HepG2 (cell line): ENCODE results near the gene CAD. TPM values are rescaled to one million over a fixed set of nuclear protein-coding genes. Genes with fewer than 3 reads are reported as not detected.
A peak's percentile ranks its signal among the peaks of the same experiment; 100 is the strongest.

Experiments used
- GMEB2 ChIP-seq: IDR thresholded peaks from 2 replicates; pipeline ENCODE4 v1.6.1; 2016; ENCODE audit warnings: missing biosample characterization, missing genetic modification reagents, low read depth
- IRF2 ChIP-seq: IDR thresholded peaks from 2 replicates; pipeline ENCODE4 v1.6.1; 2018; ENCODE audit warnings: missing genetic modification reagents, missing compliant biosample characterization
- SMAD1 ChIP-seq: sonication (generic); formaldehyde crosslinking; IDR thresholded peaks from 2 replicates; pipeline ENCODE4 v1.4.0; 2020; ENCODE audit warnings: missing genetic modification reagents, low read depth, mild to moderate bottlenecking, borderline replicate concordance
- SMAD3 ChIP-seq: sonication (generic); formaldehyde crosslinking; IDR thresholded peaks from 2 replicates; pipeline ENCODE4 v1.4.0; 2020; ENCODE audit warnings: missing genetic modification reagents
- TMF1 ChIP-seq: sonication (generic); formaldehyde crosslinking; IDR thresholded peaks from 2 replicates; pipeline ENCODE4 v1.8.1; 2022; ENCODE audit warnings: low read depth, missing genetic modification reagents
- ZBTB46 ChIP-seq: sonication (generic); formaldehyde crosslinking; IDR thresholded peaks from 2 replicates; pipeline ENCODE4 v1.4.0; 2020; ENCODE audit warnings: mild to moderate bottlenecking, missing genetic modification reagents, borderline replicate concordance
- ZNF260 ChIP-seq: sonication (generic); formaldehyde crosslinking; IDR thresholded peaks from 2 replicates; pipeline ENCODE4 v1.4.0; 2020; ENCODE audit warnings: missing genetic modification reagents, low read depth, mild to moderate bottlenecking, borderline replicate concordance
- ZNF331 ChIP-seq: sonication (generic); formaldehyde crosslinking; IDR thresholded peaks from 2 replicates; pipeline ENCODE4 v1.4.0; 2020; ENCODE audit warnings: missing genetic modification reagents
- ZNF501 ChIP-seq: sonication (generic); formaldehyde crosslinking; IDR thresholded peaks from 2 replicates; pipeline ENCODE4 v1.5.1; 2020; ENCODE audit warnings: mild to moderate bottlenecking, moderate library complexity, missing genetic modification reagents
- ZNF549 ChIP-seq: sonication (generic); formaldehyde crosslinking; IDR thresholded peaks from 2 replicates; pipeline ENCODE4 v1.5.0; 2020; ENCODE audit warnings: missing genetic modification reagents
- ZNF574 ChIP-seq: sonication (generic); formaldehyde crosslinking; IDR thresholded peaks from 2 replicates; pipeline ENCODE4 v1.4.0; 2020; ENCODE audit warnings: missing genetic modification reagents
- ZNF784 ChIP-seq: sonication (generic); formaldehyde crosslinking; IDR thresholded peaks from 2 replicates; pipeline ENCODE4 v1.5.1; 2020; ENCODE audit warnings: missing genetic modification reagents, mild to moderate bottlenecking, borderline replicate concordance
- polyA plus RNA-seq, 8 experiments: library from polyadenylated mRNA; depleted of rRNA in 3 of 8; stranded (reverse) in 7 of 8; unstranded in 1 of 8; fragments of >200 nt; fragmentation: Illumina TruSeq in 4 of 8; extraction: Trizol in 4 of 8; gene quantifications; 2 replicates each; pipeline versions ENCODE4 v1.2.1 to v1.2.3, GENCODE V29; 2011 to 2016; ENCODE audit warnings: low read depth in 4 of 8, missing spikeins in 1 of 8, mixed read lengths in 1 of 8; ENCODE audit not compliant: insufficient read depth in 1 of 8
- total RNA-seq, 5 experiments: library from RNA; depleted of rRNA; stranded (reverse); fragments of >200 nt; fragmentation: Illumina TruSeq; extraction: Trizol; gene quantifications; 2 replicates each; pipeline ENCODE4 v1.2.3, GENCODE V29; 2016; ENCODE audit warnings: low read depth in 1 of 5
- TF ChIP-seq, protein P1 (sequence below): sonication (generic); formaldehyde crosslinking; IDR thresholded peaks from 2 replicates; pipeline ENCODE4 v1.9.0; 2021; ENCODE audit warnings: missing genetic modification reagents, mild to moderate bottlenecking, borderline replicate concordance
- TF ChIP-seq, protein P2 (sequence below): sonication (generic); formaldehyde crosslinking; IDR thresholded peaks from 2 replicates; pipeline ENCODE4 v1.5.1; 2020; ENCODE audit warnings: missing genetic modification reagents, mild to moderate bottlenecking, borderline replicate concordance

CAD gene
- total and polyA plus RNA-seq, 2 of the 13 experiments (the other 11 are each of a cell fraction or from before 2014, with no cell fraction given): 21.7 to 37.0 TPM

DNA sequence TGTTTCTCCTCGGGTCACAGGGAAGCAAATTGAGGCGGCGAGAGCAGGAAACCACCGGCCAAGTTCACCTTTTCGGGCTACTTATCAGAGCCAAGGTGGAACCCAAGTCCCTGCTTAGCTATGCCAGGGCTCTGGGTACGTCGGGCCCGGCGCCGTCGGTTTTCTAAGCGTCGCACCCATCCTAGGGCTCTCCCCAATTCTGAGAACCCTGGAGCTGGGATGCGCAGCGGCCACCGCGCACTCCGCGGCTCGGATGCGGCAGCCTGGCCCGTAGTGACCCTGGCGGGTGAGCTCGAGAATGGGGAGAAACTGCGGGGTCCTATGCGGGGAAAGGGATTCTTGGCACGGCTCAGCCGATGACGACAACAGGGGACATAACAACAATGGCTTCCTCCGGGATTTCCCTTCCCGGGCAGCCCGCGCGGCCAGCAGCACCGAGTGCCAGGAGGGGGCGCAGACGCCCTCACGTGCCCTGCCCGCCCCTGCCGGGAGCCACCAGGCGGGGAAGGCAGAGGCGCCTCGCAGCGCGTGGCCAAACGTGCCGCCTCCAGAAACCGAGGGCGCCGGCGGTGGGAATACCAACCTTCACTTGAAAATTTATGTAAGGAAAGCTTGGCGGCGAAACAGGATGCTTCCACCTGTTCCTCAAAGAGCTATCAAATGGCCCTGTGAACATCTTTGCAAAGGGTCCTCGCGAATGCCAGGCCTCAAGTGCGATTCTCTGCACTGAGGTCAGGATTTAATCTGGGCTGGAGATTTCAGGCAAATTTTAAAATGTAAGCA lies 47.8 kb downstream of the CAD start (continued):
- peak; percentile 90 for TF ChIP-seq ZNF331 (CRISPR knock-in tag)
- TF ChIP-seq SMAD3 (CRISPR knock-in tag): no peak; the same call in 1 of the 2 replicates
- no peak for TF ChIP-seq GMEB2
- no peak for TF ChIP-seq ZNF784 (CRISPR knock-in tag)
- TF ChIP-seq IRF2 (CRISPR knock-in tag): peak; percentile 53; the same call in 1 of the 2 replicates
- TF ChIP-seq, protein P1, sequence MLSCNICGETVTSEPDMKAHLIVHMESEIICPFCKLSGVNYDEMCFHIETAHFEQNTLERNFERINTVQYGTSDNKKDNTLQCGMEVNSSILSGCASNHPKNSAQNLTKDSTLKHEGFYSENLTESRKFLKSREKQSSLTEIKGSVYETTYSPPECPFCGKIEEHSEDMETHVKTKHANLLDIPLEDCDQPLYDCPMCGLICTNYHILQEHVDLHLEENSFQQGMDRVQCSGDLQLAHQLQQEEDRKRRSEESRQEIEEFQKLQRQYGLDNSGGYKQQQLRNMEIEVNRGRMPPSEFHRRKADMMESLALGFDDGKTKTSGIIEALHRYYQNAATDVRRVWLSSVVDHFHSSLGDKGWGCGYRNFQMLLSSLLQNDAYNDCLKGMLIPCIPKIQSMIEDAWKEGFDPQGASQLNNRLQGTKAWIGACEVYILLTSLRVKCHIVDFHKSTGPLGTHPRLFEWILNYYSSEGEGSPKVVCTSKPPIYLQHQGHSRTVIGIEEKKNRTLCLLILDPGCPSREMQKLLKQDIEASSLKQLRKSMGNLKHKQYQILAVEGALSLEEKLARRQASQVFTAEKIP (CRISPR knock-in tag): no peak
- TF ChIP-seq ZNF260: no peak
- peak; percentile 74; the same call in 1 of the 2 replicates for TF ChIP-seq SMAD1
- TF ChIP-seq, protein P2, sequence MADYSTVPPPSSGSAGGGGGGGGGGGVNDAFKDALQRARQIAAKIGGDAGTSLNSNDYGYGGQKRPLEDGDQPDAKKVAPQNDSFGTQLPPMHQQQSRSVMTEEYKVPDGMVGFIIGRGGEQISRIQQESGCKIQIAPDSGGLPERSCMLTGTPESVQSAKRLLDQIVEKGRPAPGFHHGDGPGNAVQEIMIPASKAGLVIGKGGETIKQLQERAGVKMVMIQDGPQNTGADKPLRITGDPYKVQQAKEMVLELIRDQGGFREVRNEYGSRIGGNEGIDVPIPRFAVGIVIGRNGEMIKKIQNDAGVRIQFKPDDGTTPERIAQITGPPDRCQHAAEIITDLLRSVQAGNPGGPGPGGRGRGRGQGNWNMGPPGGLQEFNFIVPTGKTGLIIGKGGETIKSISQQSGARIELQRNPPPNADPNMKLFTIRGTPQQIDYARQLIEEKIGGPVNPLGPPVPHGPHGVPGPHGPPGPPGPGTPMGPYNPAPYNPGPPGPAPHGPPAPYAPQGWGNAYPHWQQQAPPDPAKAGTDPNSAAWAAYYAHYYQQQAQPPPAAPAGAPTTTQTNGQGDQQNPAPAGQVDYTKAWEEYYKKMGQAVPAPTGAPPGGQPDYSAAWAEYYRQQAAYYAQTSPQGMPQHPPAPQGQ (CRISPR knock-in tag): no peak
- no peak for TF ChIP-seq ZBTB46 (CRISPR knock-in tag)
- TF ChIP-seq ZNF501: peak; percentile 31; the same call in 1 of the 2 replicates
- TF ChIP-seq TMF1 (CRISPR knock-in tag): no peak
- TF ChIP-seq ZNF549 (CRISPR knock-in tag): no peak
- peak; percentile 76 for TF ChIP-seq ZNF574
